Measurements from ENCODE around the gene SUSD1.

GRCh38 chr9:112174965-112175795, at the start of gene SUSD1:
- TF ChIP-seq CTCF (optimal IDR thresholded peaks at IDR 0.05 in 1 of 3, IDR thresholded peaks at IDR 0.05 in 1 of 3, conservative IDR thresholded peaks at IDR 0.05 in 1 of 3; ENCODE audit: extremely low read depth in 1 of 3, insufficient read depth in 2 of 3, low read length in 3 of 3) (no peak), EZH2 (IDR thresholded peaks at IDR 0.05; ENCODE audit: low read length) (no peak)

Data from keratinocyte (primary cell).